NCI-H2081 (cell line): Measurements from ENCODE around the gene APOL1.
"Not testable (repeated sequence)": the region's sequence is repeated elsewhere in the genome, so short reads cannot be mapped to it uniquely, and the experiment has no call there.

Source experiments
- DNase-seq, 2 experiments: peaks; one replicate each; lab custom pipeline; 2025; lab: John Stamatoyannopoulos, UW

APOL1 gene

DNA sequence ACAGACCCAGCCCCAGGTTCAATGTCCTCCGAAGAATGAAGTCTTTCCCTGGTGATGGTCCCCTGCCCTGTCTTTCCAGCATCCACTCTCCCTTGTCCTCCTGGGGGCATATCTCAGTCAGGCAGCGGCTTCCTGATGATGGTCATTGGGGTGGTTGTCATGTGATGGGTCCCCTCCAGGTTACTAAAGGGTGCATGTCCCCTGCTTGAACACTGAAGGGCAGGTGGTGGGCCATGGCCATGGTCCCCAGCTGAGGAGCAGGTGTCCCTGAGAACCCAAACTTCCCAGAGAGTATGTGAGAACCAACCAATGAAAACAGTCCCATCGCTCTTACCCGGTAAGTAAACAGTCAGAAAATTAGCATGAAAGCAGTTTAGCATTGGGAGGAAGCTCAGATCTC, 14.1 kb downstream of the APOL1 start:
- DNase-seq: no peak

DNA sequence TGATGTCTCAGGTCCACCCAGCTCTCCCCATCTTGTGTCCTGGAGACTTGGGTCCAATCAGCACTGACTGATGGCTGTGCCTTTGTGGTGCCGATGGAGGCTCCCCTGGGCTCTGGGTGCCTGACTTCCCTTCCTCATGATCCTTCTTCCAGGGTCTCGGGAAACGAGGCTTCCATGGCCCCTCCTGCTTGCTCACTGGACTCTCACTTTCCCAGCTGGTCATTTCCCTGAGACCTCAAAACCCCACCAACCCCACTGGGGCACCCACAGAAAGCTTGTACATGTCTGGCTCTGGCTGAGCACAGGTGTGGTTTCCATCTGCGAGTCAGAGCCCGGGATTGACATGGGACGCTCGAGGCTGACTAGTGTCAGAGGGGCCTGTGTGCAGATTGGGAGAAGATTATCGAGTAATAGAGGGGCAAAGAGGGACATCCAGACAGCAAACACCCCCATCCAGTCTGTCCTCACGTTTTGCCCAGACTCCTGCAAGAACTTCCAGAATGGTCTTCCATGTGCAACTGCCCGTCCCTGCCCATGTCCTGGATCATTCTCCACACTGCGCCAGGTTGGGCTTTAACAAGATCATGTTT, 15.1 kb downstream of the APOL1 start:
- no peak for DNase-seq

DNA sequence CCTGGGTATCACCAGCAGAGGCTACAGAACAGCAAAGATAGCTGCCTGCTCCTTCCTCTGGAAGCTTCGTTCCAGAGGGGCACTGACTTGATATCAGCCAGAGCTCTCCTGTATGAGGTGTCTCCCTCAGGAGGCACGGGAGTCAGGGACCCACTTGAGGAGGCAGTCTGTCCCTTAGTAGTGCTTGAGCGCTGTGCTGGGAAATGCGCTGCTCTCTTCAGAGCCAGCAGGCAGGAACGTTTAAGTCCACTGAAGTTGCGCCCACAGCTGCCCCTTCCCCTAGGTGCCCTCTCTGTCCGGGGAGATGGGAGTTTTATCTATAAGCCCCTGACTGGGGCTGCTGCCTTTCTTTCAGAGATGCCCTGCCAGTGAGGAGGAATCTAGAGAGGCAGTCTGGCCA, 18.3 kb downstream of the APOL1 start:
- DNase-seq: not testable (repeated sequence)

DNA sequence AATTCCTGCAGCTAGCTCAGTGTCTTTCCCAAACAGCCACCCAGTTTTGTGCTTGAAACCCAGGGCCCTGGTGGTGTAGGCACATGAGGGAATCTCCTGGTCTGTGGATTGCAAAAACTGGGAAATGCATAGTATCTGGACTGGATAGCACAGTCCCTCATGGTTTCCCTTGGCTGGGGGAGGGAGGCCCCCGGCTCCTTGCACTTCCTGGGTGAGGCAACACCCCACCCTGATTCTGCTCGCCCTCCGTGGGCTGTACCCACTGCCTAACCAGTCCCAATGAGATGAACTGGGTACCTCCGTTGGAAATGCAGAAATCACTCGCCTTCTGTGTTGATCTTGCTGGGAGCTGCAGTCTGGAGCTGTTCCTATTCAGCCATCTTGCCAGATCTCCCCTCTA, 19.0 kb downstream of the APOL1 start:
- DNase-seq: not testable (repeated sequence)

DNA sequence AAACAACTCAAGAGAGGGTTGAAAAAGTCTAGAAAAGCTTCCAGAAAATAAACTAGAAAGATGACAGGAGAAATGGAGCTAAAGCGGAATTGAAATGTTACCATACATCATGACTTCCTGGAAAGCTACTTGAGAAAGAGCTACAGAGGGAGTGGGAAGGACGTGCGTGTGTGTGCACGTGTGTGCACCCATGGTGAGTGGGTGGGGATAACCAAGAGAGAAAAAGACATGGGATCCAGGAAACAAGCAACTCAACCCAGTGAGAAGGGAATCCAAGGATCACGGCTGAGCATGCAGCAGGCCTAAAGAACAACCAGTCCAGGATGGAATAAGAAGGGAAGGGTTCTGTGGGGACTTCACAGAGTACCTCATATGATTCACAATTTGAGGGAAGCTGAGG, 21.6 kb downstream of the APOL1 start:
- DNase-seq: no peak

DNA sequence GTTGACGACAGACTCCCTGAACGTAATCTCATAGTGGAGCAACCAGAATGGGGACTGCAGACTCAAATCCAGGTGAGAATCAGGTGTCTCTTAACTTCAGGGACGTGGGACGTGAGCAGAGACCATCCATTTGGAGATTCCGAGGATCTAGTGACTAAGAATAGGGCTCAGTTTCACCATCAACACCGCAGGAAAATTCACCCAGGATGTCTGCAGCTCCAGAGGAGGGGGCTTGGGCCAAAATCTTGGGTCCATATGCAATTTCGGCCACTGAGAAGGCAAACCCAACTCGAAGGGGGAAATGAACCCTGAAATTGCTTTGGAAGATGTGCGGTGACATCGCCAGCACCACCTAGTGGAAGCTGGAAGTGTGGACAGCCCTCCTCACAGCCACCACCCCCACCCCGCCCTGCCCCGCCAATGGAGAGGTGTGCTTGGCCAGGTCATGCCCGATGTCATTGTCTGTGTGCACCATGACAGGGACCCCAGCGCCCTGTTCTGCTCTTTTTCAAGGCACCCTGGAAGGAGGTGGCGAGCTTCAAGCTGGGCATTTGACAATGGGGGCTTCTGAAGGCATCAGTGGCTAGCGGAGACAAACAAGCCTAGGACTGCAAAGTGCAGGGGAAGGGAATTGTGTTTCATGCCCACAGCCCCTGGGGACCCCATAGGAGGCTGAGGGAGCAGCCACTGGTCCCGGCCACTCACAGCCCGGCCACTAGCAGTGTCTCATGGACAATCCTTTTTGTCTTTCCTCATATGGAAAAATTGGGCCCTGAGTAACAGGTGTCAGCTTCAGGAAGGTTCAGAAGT, 24.8 kb downstream of the APOL1 start:
- DNase-seq: peak; percentile 11 to 40

DNA sequence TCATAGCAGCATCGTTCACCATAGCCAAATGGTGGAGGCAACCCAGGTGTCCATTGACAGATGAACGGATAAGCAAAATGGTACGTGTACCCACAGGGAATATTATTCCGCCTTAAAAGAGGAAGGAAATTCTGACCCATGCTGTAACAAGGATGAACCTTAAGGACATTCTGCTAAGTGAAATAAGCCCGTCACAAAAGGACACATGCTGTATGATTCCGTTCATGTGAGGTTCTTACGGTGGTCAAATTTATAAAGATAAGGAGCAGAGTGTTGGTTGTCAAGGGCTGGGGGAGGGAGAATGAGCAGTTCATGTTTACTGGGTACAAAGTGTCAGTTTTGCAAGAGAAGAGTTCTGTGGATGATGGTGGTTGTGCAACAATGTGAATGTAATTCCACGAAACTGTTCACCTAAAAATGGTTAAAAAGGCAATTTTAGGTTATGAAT, 26.3 kb downstream of the APOL1 start:
- no peak for DNase-seq

DNA sequence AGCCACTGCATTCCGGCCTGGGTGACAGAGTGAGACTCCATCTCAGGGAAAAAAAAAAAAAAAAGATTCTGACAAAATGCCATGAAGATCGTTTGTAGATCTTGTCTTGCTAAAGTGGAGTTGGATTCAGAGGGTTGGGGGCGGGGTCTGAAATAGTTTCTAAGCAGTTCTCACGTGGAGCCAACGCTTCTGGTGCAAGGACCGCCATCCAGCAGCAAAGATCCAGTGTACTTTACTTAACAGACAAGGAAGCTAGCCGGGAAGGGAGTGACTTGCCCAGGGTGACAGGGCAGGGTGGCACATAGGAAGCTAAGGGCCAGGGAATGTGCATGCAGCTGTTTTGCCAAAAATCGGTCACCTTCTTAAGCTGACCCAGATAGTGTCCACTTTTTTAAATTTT, 27.4 kb downstream of the APOL1 start:
- no peak for DNase-seq

DNA sequence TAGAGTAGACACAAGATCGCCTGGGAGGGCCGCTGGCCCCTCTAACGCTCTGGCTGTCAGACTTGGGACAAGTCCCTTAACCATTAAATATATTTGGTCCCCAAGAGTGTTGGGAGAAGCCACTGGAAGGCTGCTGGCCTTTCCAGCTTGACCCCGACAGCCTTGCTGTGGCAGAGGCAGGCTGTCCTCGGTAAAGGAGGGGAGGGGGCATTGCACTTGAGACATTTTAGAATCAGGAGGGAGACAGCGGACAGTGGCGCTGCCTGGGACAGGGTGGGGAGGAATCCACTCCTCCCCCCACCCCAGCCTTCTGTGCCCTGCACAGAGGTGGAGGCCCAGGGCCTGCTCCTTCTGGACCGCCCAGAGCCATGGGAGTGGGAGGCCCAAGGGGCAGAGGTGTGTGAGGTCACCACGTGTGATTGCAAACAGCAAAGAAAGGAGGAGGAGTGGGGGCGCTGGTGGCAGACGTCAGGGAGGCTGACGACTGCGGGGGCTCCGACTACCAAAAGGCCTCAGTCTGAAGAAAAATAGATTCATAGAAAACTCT, 28.9 kb downstream of the APOL1 start:
- no peak for DNase-seq

DNA sequence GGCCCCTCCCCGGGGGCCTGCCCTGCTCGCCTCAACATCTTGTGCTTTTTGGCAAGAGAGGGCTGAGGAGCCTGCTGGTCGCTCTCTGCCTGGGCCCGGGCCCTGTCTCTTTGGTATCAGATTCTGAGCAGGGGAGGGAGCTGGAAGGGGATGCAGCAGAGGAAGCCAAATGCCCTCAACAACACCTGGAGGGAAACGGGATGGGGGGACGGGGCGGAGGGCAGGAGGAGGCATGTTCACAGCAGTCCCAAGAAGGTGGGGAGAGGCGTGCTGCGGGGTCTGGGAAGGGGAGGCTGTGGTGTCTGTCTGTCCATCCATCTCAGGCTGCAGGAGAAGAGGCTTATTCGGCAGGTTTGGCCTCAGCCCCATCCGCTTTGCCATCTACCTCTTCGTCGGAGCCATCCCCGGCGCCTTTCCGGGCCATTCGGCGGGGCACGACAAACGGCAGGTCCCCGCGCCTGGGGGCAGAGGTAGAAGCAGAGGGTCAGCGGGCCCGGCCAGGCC, 29.4 kb downstream of the APOL1 start:
- DNase-seq: no peak

DNA sequence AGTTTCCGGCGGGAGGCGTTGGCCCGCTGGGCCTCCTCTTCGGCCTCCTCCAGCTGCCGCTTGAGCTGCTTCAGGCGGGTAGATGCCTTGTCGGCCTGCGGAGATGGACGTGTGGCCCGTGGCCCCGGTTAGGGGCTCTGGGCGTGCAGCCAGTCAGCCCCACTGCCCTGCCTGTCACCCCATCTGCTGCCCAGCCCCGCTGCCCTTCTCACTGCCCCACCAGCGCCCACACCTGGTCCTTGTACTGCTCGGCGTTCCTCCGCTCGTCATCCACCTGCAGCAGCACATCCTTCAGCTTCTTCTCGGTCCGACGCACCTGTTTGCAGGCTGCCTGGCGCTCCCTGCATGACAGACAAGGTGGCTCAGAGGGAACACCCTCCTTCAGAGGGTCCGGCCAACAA, 31.2 kb downstream of the APOL1 start:
- DNase-seq: no peak

DNA sequence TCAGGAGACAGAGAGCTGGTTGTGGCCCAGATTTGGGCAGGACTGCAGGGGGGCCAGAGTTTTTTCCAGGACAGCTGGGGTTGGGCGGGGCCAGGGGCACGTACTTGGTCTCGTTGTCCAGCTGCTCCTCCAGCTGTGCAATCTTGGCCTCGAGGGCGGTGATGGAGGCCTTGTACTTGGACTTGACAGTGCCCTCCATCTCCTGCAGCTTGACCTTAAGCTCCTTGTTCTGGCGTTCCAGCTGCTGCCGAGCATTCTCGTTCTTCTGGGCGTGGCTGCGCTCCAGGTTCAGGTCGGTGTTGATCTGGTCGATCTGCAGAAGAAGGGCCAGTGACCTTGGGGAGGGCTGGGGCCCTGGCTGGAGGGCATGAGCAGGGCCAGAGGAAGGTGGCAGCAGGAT, 32.1 kb downstream of the APOL1 start:
- DNase-seq: no peak

DNA sequence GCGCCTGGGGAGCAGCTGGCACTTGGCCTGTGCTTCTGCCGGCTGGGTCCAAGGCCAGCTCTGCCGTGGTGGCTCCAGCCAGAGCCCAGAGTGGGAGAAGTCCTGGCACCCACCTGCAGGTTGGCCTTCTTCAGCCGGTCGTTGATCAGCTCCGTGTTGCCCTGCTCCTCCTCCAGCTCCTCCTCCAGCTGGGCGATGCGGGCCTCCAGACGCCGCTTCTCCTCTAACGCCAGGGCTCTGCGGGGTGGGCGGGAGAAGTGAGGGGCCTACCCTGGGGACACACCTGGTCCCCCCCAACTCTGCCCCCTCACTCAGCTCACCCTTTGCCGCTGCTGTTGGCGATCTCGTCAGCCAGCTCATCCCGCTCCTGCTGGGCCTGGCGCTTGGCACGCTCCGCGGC, 32.6 kb downstream of the APOL1 start:
- no peak for DNase-seq

DNA sequence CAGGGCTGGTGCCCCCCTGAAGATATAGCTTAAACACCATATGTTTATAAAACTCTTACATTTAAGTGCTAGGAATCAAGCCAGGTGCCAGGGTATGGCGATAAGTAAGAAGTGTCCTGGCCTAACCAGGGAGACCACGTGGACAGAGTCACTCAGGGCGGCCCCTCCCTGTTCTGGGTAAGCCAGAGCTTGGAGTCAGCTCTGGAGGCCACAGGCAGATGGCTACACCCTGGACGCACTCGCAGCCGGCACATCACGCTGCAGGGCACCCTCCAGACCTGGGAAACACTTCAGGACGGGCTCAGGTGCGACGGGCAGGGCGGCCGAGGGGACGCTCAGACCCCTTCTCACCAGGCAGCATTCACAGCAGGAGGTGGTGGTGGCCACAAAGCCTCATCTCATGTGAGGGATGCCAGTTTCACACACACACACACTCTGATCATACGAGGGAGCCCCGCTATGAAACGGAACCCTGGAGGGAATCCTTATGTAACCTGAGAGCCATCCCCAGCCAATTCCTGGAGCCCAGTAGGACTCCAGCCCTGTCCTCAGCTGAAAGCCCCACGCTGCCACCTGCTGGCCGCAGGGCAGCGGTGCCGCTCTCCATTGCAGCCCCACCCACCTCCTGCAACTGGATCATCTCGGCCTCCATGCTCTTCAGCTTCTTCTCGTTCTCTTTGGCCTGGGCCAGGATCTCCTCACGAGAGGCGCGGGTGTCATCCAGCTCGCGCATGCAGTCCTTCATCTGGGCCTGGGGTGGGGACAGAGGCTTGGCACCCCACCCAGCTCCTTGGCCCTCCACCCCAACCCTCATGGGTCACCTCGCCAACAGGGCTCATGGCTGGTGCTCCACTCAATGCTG, 33.4 kb downstream of the APOL1 start:
- DNase-seq: peak; percentile 46 to 55

DNA sequence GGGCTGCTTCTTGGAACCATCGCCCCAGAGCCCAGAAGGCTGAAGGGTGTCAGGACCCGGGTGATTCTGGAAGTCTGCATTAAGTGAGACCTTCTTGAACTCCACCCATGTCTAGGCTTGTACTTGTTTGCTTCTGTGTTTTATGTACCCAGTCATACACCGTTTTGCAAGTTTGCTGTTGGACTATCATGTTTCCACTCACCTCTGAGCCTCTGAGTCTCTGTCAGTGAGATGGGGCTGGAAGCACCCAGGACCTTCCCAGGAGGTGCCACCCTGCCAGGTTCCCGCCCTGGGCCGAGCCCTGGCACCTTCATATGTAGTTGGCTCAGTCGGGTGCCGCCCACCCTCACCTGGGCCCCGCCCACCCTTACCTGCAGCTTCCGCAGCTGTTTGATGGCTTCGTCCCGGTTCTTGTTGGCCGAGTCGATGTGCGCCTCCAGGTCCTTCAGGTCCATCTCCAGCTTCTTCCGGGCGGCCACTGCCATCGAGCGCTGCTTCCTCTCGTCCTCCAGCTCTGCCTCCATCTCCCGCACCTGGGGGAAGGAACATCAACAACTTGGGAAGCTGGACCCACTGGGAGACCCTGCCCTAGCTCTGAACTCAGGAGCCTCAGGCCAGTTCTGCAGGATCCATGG, 35.1 kb downstream of the APOL1 start:
- no peak for DNase-seq

DNA sequence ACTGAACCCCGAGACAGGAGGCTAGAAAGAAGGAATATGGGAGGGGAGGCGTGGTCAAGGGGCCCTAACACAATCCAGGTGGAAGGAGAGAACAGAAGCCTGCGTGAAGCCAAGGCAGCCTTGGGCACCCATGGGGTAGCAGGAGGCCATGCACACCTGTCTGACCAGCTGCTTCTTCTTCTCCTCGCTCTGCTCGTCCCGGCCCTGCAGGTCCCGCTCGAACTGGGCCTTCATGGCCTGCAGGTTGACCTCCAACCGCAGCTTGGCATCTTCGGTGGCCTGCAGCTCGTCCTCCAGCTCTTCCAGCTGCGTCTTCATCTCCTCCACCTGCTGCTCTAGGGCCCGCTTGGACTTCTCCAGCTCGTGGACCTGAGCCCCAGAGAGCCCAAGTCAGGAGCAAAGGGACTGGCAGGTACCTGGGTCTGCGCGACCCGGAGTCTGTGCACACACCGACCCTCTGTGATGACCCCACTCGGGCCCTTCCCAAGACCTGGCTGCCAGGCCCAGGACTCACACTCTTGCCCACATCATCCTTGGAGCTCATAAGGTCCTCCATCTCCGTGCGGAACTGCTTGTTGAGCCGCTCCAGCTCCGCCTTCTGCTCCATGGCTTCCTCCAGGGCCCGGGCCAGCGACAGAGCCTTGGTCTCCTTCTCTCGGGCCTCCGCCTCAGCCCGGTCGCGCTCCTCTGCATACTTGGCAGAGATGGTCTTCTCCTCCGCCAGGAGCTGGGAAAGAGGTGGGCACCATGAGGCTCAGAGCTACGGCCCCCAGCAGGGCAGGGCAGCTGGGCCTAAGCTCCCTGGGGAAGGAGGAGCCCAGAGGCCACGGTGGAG, 35.9 kb downstream of the APOL1 start:
- no peak for DNase-seq

DNA sequence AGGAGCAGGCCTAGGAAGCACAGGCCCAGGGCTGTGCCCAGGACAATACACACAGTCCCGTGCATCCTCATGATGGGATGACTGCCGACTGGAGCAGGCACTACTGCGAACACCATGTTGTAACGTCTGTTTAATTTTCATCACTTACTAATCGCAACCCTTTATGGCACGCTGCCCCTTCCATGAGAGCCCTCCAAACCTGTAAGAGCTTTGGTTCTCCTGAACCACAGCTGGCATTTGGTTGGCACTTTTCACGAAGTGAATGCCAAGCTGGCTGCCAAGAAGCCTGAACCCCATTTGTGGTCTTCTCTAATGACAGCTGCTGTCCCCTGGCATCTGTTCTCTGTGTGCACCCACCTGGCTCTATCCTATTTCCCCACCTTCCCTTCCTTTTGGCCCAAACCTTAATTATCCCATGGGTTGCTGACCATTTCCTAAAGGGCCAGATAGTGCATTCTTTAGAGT, 36.5 kb downstream of the APOL1 start:
- DNase-seq: no peak

DNA sequence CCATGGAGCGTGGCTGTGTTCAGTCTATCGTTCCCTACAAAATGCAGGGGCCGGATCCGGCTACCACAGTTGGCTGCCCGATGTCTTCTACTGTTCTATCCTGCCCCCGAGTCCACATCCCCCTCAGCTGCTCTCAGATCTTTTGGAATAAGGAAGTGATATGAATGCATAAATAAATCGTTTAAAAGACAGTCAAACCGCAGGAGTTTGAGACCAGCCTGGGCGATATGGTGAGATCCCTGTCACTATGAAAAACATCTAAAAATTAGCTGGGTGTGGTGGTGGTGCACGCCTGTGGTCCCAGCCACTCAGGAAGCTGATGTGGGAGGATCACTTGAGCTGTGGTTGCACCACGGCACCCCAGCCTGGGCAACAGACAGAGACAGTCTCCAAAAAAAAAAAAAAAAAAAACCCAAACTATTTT, 37.0 kb downstream of the APOL1 start:
- DNase-seq: not testable (repeated sequence)

DNA sequence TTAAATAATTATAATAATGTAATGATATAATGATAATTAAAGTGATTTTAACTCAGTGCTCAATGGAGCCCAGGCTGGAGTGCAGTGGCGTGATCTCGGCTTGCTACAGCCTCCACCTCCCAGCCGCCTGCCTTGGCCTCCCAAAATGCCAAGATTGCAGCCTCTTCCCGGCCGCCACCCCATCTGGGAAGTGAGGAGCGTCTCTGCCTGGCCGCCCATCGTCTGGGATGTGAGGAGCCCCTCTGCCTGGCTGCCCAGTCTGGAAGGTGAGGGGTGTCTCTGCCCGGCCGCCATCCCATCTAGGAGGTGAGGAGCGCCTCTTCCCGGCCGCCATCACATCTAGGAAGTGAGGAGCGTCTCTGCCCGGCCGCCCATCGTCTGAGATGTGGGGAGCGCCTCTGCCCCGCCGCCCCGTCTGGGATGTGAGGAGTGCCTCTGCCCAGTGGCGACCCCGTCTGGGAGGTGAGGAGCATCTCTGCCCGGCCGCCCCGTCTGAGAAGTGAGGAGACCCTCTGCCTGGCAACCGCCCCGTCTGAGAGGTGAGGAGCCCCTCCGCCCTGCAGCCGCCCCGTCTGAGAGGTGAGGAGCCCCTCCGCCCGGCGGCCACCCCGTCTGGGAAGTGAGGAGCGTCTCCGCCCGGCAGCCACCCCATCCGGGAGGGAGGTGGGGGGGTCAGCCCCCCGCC, 37.6 kb downstream of the APOL1 start:
- DNase-seq: not testable (repeated sequence)
